Suprapubic skin (tissue), 4 donors: Measurements from ENCODE around the gene PHLDB2. TPM values are rescaled to one million over a fixed set of nuclear protein-coding genes. Genes with fewer than 3 reads are reported as not detected.

Experiments
- DNase-seq, 2 donors: peaks; one replicate each; pipeline ENCODE4 v3.0.0-alpha.2; 2019; ENCODE audit warnings: low spot score in 2 of 2
- H3K27ac ChIP-seq: fragments of 200-600 bp; sonication (generic); one replicate; pipeline ENCODE4 v1.5.1; 2019
- H3K27me3 ChIP-seq: fragments of 200-600 bp; sonication (generic); one replicate; pipeline ENCODE4 v1.5.1; 2019
- H3K36me3 ChIP-seq: fragments of 200-600 bp; sonication (generic); one replicate; pipeline ENCODE4 v1.5.1; 2019
- H3K4me1 ChIP-seq: fragments of 200-600 bp; sonication (generic); one replicate; pipeline ENCODE4 v1.5.1; 2019
- H3K4me3 ChIP-seq: fragments of 200-600 bp; sonication (generic); one replicate; pipeline ENCODE4 v1.5.1; 2019; ENCODE audit warnings: mild to moderate bottlenecking
- H3K9me3 ChIP-seq: fragments of 200-600 bp; sonication (generic); one replicate; pipeline ENCODE4 v1.5.1; 2019
- CTCF ChIP-seq, 2 donors: fragments of 200-600 bp in 1 of 2; fragments of 450-650 bp in 1 of 2; sonication (generic) in 1 of 2; IDR thresholded peaks; one replicate each; pipeline ENCODE4 v1.5.1; 2016 to 2019; ENCODE audit warnings: antibody characterized with exemption in 2 of 2, mild to moderate bottlenecking in 1 of 2, moderate library complexity in 1 of 2
- EP300 ChIP-seq: sonication (generic); formaldehyde crosslinking; IDR thresholded peaks from one replicate; pipeline ENCODE4 v1.6.1; 2017; ENCODE audit warnings: antibody characterized with exemption
- POLR2A ChIP-seq, 2 donors: fragments of 450-650 bp; IDR thresholded peaks; one replicate each; pipeline ENCODE4 v1.6.1; 2017; ENCODE audit warnings: antibody characterized with exemption in 2 of 2, mild to moderate bottlenecking in 2 of 2, moderate library complexity in 2 of 2
- POLR2AphosphoS5 ChIP-seq, 3 donors: sonication (generic); formaldehyde crosslinking; IDR thresholded peaks; one replicate each; pipeline ENCODE4 v1.6.1; 2017; ENCODE audit warnings: antibody characterized with exemption in 3 of 3
- WGBS: methylation state at CpG from one replicate; pipeline ENCODE4 v1.1.5; 2018; 5-methylcytosine and 5-hydroxymethylcytosine counted together
- total RNA-seq, 4 donors: library from RNA; depleted of rRNA; stranded (reverse); fragments of >200 nt; gene quantifications; one replicate each; pipeline ENCODE4 v1.1.0, GENCODE V29; 2016

The PHLDB2 gene
- total RNA-seq, 4 donors from 2014 or later = 39.8 to 107 (median 60.7) TPM

GRCh38 chr3:111861391-111861790 is 2.3 kb downstream of the PHLDB2 start:
- TF ChIP-seq POLR2A (IDR thresholded peaks at IDR 0.05) (no peak), CTCF (IDR thresholded peaks at IDR 0.05) (no peak), POLR2AphosphoS5 (IDR thresholded peaks at IDR 0.05) (no peak), EP300 (no peak)
- WGBS = 24% methylated on average over 7 of the region's 7 CpGs
- Histone ChIP-seq H3K27me3 (no peaks in the 10 kb centered on the region), H3K4me3 (peak overlapping the region; percentile 90), H3K4me1 (peaks cover 62% of the 10 kb centered on the region), H3K9me3 (no peaks in the 10 kb centered on the region), H3K27ac (peak overlapping the region; percentile 96), H3K36me3 (no peaks in the 10 kb centered on the region)
- DNase-seq = no peak

DNA sequence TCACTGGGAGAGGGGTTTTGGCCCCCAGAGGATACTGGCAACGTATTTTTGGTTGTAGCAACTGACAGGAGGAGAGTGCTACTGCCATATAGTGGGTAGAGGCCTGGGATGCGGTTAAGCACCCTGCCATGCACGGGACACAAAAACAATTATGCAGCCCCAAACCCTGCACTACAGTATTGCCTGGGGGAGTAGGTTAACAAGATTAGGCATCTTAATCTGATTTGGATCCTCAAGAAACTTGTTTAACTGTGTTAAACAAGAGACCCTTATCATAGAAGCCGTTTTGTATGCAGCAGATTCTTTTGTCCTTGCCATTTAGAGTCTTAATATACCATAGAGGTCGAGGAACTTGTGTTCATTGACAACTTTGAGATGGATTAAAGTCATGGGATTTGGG is 3.4 kb downstream of the PHLDB2 start:
- H3K4me1 ChIP-seq = peaks cover 62% of the 10 kb centered on the region
- peak overlapping the region; percentile 96 for H3K27ac ChIP-seq
- no peaks in the 10 kb centered on the region for H3K36me3 ChIP-seq
- no peaks in the 10 kb centered on the region for H3K9me3 ChIP-seq
- H3K4me3 ChIP-seq = no peak overlapping the region
- WGBS = 77% methylated on average over 5 of the region's 5 CpGs
- no peak for DNase-seq
- TF ChIP-seq CTCF (IDR thresholded peaks at IDR 0.05) (no peak), POLR2A (IDR thresholded peaks at IDR 0.05) (no peak), EP300 (no peak), POLR2AphosphoS5 (IDR thresholded peaks at IDR 0.05) (no peak)
- H3K27me3 ChIP-seq = no peaks in the 10 kb centered on the region

DNA sequence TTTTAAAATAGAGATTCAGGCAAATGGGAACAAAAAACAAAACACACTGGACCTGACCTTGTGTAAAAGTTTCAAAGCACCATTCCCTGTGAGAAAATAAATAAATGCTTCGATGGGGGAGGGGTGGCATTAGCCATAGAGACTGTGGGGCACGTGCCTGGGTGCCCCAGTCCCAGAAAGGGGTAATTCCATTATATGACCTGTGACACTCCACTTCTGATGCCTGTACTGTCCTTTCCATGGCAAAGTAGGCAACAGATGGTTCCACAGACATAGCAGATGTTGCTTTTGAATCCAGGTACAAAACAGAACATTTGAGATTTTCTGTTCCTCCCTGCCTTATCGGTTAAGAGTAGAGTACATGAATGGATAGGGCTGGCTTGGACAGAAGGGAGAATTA is 3.9 kb downstream of the PHLDB2 start:
- Histone ChIP-seq H3K9me3 (no peaks in the 10 kb centered on the region), H3K4me1 (peaks cover 62% of the 10 kb centered on the region), H3K36me3 (no peaks in the 10 kb centered on the region), H3K4me3 (no peak overlapping the region), H3K27ac (no peak overlapping the region), H3K27me3 (no peaks in the 10 kb centered on the region)
- DNase-seq = no peak
- TF ChIP-seq CTCF (IDR thresholded peaks at IDR 0.05) (no peak), EP300 (no peak), POLR2AphosphoS5 (IDR thresholded peaks at IDR 0.05) (no peak), POLR2A (IDR thresholded peaks at IDR 0.05) (no peak)
- 69% methylated on average over 3 of the region's 3 CpGs for WGBS

DNA sequence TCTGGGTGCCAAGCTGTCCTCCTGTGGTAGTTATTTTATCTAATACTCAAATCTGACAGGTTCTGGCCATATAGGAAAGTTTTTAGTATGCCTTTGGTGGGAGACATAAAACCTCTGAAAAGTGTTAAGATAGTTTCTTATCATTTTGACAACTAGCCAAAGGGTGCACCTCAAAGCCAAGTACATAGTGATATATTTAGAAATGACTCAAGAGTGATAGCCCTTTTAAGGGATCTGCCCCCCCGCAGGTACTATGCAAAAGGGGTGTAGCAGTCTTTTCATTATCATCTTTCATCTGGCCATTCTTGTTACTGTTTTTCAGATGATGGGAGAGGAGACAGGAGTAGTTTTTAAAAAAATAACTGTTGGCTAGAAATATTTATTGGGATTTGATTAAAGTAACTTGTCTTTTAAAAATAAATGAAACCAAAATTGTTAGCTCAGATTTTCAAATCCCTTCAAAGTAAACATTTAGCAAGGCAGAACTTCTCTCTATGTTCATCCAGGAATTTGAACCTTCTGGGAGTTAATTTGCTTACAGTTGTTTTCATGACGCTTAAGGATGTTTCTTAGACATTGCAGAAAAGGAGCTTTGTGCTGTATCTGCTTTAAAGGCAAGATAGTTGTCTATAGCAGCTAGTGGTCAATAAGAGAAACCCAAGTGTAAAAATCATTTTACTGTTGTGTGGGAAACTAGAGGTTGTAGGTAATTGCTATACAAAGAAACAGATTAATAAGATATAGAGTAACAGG is 5.1 kb downstream of the PHLDB2 start:
- Histone ChIP-seq H3K9me3 (no peaks in the 10 kb centered on the region), H3K36me3 (no peaks in the 10 kb centered on the region), H3K4me1 (peaks cover 54% of the 10 kb centered on the region), H3K4me3 (no peak overlapping the region), H3K27me3 (no peaks in the 10 kb centered on the region), H3K27ac (peak overlapping the region; percentile 25)
- no peak for TF ChIP-seq EP300
- 42% methylated on average over 2 of the region's 2 CpGs for WGBS
- no peak for DNase-seq

- Histone ChIP-seq H3K9me3 (no peaks in the 10 kb centered on the region), H3K4me3 (no peak overlapping the region), H3K27me3 (no peaks in the 10 kb centered on the region), H3K27ac (peak overlapping the region; percentile 50), H3K4me1 (peaks cover 46% of the 10 kb centered on the region), H3K36me3 (no peaks in the 10 kb centered on the region)
- DNase-seq = no peak
- 66% methylated on average over 6 of the region's 6 CpGs for WGBS
- TF ChIP-seq POLR2AphosphoS5 (IDR thresholded peaks at IDR 0.05) = no peak
- TF ChIP-seq POLR2A (IDR thresholded peaks at IDR 0.05) = no peak
- no peak for TF ChIP-seq EP300
- TF ChIP-seq CTCF (IDR thresholded peaks at IDR 0.05) = no peak
Observed at GRCh38 chr3:111864821-111865656, 6.0 kb downstream of the PHLDB2 start.
